GM12864 (cell line): ENCODE measurements around the gene ANP32A.

Source experiments
- DNase-seq: peaks from one replicate; pipeline ENCODE4 v3.0.0-alpha.2; 2011; ENCODE audit warnings: low read depth
- H3K4me3 ChIP-seq: 2 replicates; pipeline ENCODE4 v1.5.1; 2011; ENCODE audit warnings: mild to moderate bottlenecking, low read depth, low read length, control low read depth
- TF ChIP-seq, protein P1 (sequence below): IDR thresholded peaks from 2 replicates; pipeline ENCODE4 v1.5.1; 2011; ENCODE audit warnings: low read depth, mild to moderate bottlenecking, moderate library complexity, low read length, control low read depth, inconsistent platforms; ENCODE audit errors: missing control alignments

Gene ANP32A

DNA sequence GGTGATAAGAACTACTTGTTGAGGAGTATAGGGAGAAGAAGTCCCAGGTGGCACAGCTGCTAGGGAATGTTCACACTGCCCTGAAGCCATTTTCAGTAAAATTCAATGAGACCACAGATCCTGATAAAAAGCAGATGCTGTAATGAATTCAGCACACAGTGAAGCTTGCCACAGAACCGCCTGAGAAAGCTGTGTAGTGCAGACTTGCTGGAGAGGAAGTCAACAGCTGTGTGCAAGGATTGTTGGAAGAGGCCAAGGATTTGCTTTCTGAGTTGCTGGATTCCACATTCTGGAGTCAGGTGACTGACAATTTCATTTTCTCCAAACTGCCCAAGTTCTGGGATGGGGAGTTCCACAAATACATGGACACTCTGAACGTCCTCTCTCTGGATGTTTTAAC, 70.9 kb downstream of the ANP32A start:
- no peak overlapping the region for H3K4me3 ChIP-seq
- TF ChIP-seq, protein P1, sequence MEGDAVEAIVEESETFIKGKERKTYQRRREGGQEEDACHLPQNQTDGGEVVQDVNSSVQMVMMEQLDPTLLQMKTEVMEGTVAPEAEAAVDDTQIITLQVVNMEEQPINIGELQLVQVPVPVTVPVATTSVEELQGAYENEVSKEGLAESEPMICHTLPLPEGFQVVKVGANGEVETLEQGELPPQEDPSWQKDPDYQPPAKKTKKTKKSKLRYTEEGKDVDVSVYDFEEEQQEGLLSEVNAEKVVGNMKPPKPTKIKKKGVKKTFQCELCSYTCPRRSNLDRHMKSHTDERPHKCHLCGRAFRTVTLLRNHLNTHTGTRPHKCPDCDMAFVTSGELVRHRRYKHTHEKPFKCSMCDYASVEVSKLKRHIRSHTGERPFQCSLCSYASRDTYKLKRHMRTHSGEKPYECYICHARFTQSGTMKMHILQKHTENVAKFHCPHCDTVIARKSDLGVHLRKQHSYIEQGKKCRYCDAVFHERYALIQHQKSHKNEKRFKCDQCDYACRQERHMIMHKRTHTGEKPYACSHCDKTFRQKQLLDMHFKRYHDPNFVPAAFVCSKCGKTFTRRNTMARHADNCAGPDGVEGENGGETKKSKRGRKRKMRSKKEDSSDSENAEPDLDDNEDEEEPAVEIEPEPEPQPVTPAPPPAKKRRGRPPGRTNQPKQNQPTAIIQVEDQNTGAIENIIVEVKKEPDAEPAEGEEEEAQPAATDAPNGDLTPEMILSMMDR = no peak
- DNase-seq = no peak

DNA sequence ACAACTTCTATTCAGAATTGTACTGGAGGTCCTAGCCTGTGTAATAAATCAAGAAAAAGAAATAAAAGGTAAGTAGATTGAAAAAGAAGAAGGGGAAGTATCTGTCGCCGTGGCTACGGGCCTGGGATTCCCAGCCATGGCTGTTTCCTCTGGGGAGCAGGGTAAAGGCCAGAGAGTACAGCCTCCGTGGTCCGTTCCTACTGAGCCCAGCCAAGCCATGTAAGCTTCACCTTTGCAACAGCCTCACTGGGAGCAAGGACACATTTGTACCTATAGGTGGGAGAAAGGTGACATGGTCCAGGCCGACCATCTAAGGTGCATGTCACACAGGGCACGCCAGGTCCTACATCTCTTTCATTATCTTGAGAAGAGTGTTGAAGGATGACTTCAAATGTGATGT, 71.3 kb downstream of the ANP32A start:
- no peak overlapping the region for H3K4me3 ChIP-seq
- DNase-seq = no peak
- TF ChIP-seq, protein P1 = no peak

DNA sequence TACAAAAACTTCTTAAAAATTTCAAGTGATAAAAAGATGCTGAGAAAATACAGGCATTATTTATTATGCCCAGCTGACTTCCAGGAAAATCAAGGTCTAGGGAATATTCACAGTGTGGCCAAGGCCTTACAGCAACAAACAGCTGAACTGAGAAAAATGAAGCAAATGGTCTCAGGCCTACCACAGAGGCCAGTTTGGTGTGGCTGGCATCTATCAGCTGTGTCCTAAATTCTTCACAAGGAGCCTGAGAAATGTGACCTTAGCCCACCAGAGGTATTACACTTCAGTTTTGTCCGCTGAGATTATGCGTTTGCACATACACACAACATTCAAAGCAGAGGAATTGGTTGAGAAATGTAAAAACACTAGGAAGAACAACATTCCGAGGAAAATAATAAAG, 77.4 kb downstream of the ANP32A start:
- no peak for DNase-seq
- TF ChIP-seq, protein P1 = no peak

DNA sequence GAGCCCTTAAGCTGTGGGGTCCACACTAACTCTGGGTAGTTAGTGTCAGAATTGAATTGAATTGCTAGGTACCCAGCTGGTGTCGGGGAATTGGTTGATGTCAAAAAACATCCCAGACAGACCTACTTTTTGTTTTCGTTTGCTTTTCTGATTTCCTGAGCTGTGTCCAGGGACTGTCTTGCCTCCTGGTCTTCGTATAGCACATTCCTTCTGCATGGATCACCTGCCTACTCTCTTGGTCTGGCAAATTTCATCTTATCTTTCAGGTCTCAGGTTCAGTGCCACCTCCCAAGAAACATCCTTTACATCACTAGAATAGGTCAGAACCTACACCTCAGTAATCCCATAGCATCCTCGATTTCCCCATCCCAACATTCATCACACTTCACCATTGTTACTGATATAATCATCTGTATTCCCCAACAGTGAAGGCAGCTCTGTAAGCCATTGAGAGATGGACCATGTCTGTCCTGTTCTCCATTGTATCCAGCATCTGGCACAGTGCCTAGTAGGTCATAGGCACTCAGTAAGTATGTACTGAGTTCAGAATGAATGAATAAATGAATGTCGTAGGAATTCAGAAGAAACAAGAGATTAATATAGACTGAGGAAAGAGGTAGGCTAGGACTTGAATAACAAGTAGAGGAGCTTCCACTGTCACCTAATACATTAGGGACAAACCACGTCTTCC, 81.2 kb downstream of the ANP32A start:
- no peak for DNase-seq
- TF ChIP-seq, protein P1 = no peak
- no peak overlapping the region for H3K4me3 ChIP-seq

More for the DNA sequence above, 77.4 kb downstream of the ANP32A start:
- H3K4me3 ChIP-seq = no peak overlapping the region

DNA sequence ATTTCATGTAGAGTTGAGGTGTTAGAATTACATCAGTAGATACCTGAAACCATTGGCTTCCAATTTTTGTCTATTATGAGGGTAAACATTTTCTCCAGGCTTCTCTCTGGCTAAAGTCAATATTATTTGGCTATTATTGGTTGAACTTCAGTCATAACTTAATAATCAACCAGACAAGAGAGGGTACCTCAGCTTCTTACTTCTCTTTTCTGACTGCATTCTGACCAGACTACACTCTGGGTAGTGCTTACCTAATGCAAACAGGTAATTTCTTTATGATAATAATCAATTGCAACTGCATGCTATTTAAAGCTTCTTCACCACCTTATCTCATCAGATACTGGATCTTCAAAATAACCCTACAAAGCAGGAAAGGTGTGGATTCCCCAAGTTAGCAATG, 85.1 kb downstream of the ANP32A start:
- TF ChIP-seq, protein P1 = no peak
- no peak overlapping the region for H3K4me3 ChIP-seq
- no peak for DNase-seq

DNA sequence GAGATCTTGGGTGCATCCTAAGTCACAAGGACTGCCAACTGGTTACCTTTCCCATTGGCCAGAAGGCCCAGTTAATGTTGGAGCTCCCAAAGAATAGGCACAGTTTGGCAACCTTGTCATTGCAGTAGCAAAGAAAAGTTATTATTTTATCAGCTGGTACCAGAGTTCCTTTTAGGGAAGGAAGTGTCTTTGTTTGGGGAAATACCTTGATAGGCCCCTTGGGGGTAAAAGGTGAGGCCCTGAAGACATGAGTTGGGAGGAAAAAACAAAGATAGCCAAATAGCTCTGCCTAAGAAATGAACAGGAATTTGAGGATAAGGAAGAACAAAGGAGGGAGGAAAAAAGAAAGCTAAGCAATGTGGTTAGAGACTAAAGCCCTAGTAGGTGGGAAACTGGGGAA, 85.8 kb downstream of the ANP32A start:
- TF ChIP-seq, protein P1 = no peak
- no peak overlapping the region for H3K4me3 ChIP-seq
- DNase-seq = no peak

DNA sequence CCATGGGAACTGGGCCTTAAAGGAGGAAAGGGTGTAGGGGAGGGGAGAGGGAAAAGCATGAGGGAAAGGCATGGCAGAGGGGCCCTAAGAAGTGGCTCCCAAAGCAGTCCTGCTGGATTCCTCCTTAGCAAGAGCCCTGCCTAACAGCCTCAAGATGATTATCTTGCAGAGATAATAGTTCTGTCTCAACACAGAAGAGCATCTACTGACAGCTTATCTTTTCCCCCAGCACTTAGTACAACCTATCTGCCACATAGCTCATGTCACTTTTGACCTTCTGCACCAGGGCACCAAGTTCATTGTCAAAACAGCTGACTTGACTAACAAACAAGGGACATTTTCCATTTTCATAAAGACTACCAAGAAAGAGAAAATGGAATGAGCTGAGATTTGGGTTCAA, 86.3 kb downstream of the ANP32A start:
- H3K4me3 ChIP-seq = no peak overlapping the region

More for the DNA sequence above, 86.3 kb downstream of the ANP32A start:
- DNase-seq = no peak
- TF ChIP-seq, protein P1 = no peak
